ENCODE results near the gene DENND2A.

DNA sequence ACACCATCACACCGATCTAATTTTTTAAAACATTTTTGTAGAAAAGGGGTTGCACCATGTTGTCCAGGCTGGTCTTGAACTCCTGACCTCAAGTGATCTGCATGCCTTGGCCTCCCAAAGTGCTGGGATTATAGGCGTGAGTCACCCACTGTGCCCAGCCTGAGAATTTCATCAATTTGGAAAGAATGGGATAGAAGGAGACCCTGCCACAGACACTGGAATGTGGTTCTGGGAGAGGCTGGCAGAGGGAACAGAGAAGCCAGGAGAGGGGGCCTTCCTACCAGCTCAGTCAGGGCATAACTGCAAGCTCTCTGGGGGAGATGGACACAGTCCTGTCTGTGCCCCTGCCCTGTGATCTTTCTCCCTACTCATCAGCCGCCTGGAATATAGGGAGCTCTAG is 119.2 kb downstream of the DENND2A start:
- TF ChIP-seq, protein P1, sequence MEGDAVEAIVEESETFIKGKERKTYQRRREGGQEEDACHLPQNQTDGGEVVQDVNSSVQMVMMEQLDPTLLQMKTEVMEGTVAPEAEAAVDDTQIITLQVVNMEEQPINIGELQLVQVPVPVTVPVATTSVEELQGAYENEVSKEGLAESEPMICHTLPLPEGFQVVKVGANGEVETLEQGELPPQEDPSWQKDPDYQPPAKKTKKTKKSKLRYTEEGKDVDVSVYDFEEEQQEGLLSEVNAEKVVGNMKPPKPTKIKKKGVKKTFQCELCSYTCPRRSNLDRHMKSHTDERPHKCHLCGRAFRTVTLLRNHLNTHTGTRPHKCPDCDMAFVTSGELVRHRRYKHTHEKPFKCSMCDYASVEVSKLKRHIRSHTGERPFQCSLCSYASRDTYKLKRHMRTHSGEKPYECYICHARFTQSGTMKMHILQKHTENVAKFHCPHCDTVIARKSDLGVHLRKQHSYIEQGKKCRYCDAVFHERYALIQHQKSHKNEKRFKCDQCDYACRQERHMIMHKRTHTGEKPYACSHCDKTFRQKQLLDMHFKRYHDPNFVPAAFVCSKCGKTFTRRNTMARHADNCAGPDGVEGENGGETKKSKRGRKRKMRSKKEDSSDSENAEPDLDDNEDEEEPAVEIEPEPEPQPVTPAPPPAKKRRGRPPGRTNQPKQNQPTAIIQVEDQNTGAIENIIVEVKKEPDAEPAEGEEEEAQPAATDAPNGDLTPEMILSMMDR (conservative IDR thresholded peaks at IDR 0.05 in 1 of 2, IDR thresholded peaks at IDR 0.05 in 1 of 2; ENCODE audit: low read depth in 1 of 2, low read length in 2 of 2), result no peak
- no peak for TF ChIP-seq EZH2 (IDR thresholded peaks at IDR 0.05; ENCODE audit: low read length, missing control alignments)

Data from fibroblast of lung (primary cell).